DND-41 (cell line): ENCODE measurements around the gene CDK9.

Experiments
- ATAC-seq: fragments of 200-7000 bp; cut with Tn5 transposase; 3 replicates; pipeline ENCODE4 v1.9.1; 2021; ENCODE audit warnings: low read depth; ENCODE audit not compliant: insufficient read depth
- DNase-seq: peaks from one replicate; pipeline ENCODE4 v3.0.0-alpha.2; 2020
- H2AFZ ChIP-seq: 2 replicates; pipeline ENCODE4 v1.6.0; 2012; ENCODE audit warnings: low read depth, low read length
- H3K27ac ChIP-seq: 2 replicates; pipeline ENCODE4 v1.5.1; 2012; ENCODE audit warnings: low read length, inconsistent platforms
- H3K27me3 ChIP-seq: fragments of 200-600 bp; sonication (generic); 2 replicates; pipeline ENCODE4 v1.6.0; 2012; ENCODE audit warnings: low read length, mild to moderate bottlenecking, inconsistent platforms; ENCODE audit not compliant: insufficient read depth, poor library complexity
- H3K36me3 ChIP-seq: 2 replicates; pipeline ENCODE4 v1.5.1; 2012; ENCODE audit warnings: low read length, inconsistent platforms; ENCODE audit not compliant: insufficient read depth
- H3K4me1 ChIP-seq: 2 replicates; pipeline ENCODE4 v1.5.1; 2012; ENCODE audit warnings: mild to moderate bottlenecking, low read length; ENCODE audit not compliant: insufficient read depth
- H3K4me2 ChIP-seq: 2 replicates; pipeline ENCODE4 v1.6.0; 2012; ENCODE audit warnings: mild to moderate bottlenecking, moderate library complexity, low read length, inconsistent platforms; ENCODE audit not compliant: insufficient read depth
- H3K4me3 ChIP-seq, 2 experiments: fragments of 200-600 bp in 1 of 2; shearing (Covaris generic) in 1 of 2; 2 replicates each; pipeline ENCODE4 v1.5.1; 2012 to 2016; ENCODE audit warnings: inconsistent platforms in 2 of 2, low read length in 2 of 2, mild to moderate bottlenecking in 2 of 2, low read depth in 1 of 2, moderate library complexity in 1 of 2
- H3K79me2 ChIP-seq: 2 replicates; pipeline ENCODE4 v1.6.0; 2012; ENCODE audit warnings: low read length, inconsistent platforms; ENCODE audit not compliant: insufficient read depth
- H3K9ac ChIP-seq: 2 replicates; pipeline ENCODE4 v1.6.0; 2012; ENCODE audit warnings: low read depth, mild to moderate bottlenecking, inconsistent platforms, low read length, moderate library complexity
- H3K9me3 ChIP-seq: 2 replicates; pipeline ENCODE4 v1.5.1; 2012; ENCODE audit warnings: low read length, moderate library complexity, mild to moderate bottlenecking, inconsistent platforms; ENCODE audit not compliant: insufficient read depth, severe bottlenecking
- H4K20me1 ChIP-seq: 2 replicates; pipeline ENCODE4 v1.6.0; 2012; ENCODE audit warnings: low read length; ENCODE audit not compliant: insufficient read depth
- CTCF ChIP-seq: IDR thresholded peaks from 2 replicates; pipeline ENCODE4 v1.5.1; 2012; ENCODE audit warnings: borderline replicate concordance, low read length, moderate library complexity, mild to moderate bottlenecking; ENCODE audit not compliant: poor library complexity, severe bottlenecking; ENCODE audit errors: extremely low read depth
- EZH2 ChIP-seq: IDR thresholded peaks from 3 replicates; pipeline ENCODE4 v1.6.1; 2012; ENCODE audit warnings: borderline replicate concordance, low read depth, mild to moderate bottlenecking, moderate library complexity, low read length, inconsistent platforms; ENCODE audit not compliant: severe bottlenecking

CDK9 gene

GRCh38 chr9:127761061-127761460, 24.8 kb upstream of the CDK9 start:
- Histone ChIP-seq H3K79me2 (no peaks in the 10 kb centered on the region), H3K9me3 (no peaks in the 10 kb centered on the region), H3K9ac (no peak overlapping the region), H3K36me3 (no peaks in the 10 kb centered on the region), H2AFZ (no peak overlapping the region), H3K4me3 (no peak overlapping the region), H3K4me2 (no peak overlapping the region), H3K27ac (no peak overlapping the region), H3K27me3 (no peaks in the 10 kb centered on the region), H3K4me1 (no peaks in the 10 kb centered on the region), H4K20me1 (no peaks in the 10 kb centered on the region)
- ATAC-seq (no peak), DNase-seq (no peak)
- TF ChIP-seq EZH2 (no peak), CTCF (no peak)

- Histone ChIP-seq H3K9ac (no peak overlapping the region), H2AFZ (no peak overlapping the region), H3K27me3 (no peaks in the 10 kb centered on the region), H3K4me2 (no peak overlapping the region), H3K4me3 (no peak overlapping the region), H3K36me3 (no peaks in the 10 kb centered on the region), H3K79me2 (no peaks in the 10 kb centered on the region), H3K27ac (no peak overlapping the region), H3K4me1 (no peaks in the 10 kb centered on the region), H3K9me3 (no peaks in the 10 kb centered on the region), H4K20me1 (no peaks in the 10 kb centered on the region)
- no peak for TF ChIP-seq CTCF
- no peak for TF ChIP-seq EZH2
- DNase-seq (no peak), ATAC-seq (no peak)
These were observed 24.3 kb upstream of the CDK9 start for GRCh38 chr9:127761491-127761956.

- TF ChIP-seq EZH2 = no peak
- no peak for TF ChIP-seq CTCF
- Histone ChIP-seq H3K27me3 (no peaks in the 10 kb centered on the region), H3K79me2 (no peaks in the 10 kb centered on the region), H3K4me3 (no peak overlapping the region), H3K4me2 (no peak overlapping the region), H2AFZ (no peak overlapping the region), H3K9me3 (no peaks in the 10 kb centered on the region), H3K4me1 (peaks cover 3% of the 10 kb centered on the region), H3K27ac (no peak overlapping the region), H3K9ac (no peak overlapping the region), H4K20me1 (no peaks in the 10 kb centered on the region), H3K36me3 (no peaks in the 10 kb centered on the region)
- DNase-seq (no peak), ATAC-seq (no peak)
These were observed 23.6 kb upstream of the CDK9 start for GRCh38 chr9:127762111-127762676.

GRCh38 chr9:127763918-127764384, 21.9 kb upstream of the CDK9 start:
- no peaks in the 10 kb centered on the region for H3K9me3 ChIP-seq
- H3K4me1 ChIP-seq = peaks cover 9% of the 10 kb centered on the region
- H4K20me1 ChIP-seq = no peaks in the 10 kb centered on the region
- TF ChIP-seq EZH2 (no peak), CTCF (peak; percentile 48)
- H3K4me3 ChIP-seq = no peak overlapping the region
- H3K4me2 ChIP-seq = no peak overlapping the region
- H3K79me2 ChIP-seq = no peaks in the 10 kb centered on the region
- DNase-seq (no peak), ATAC-seq (no peak)
- H3K27me3 ChIP-seq = no peaks in the 10 kb centered on the region
- no peak overlapping the region for H2AFZ ChIP-seq
- H3K9ac ChIP-seq = no peak overlapping the region
- H3K27ac ChIP-seq = no peak overlapping the region
- no peaks in the 10 kb centered on the region for H3K36me3 ChIP-seq
